Upper lobe of left lung (tissue), 6 donors: ENCODE measurements around the gene BRD7. TPM values are rescaled to one million over a fixed set of nuclear protein-coding genes. Genes with fewer than 3 reads are reported as not detected.

Source experiments
- ATAC-seq, 2 donors: fragments of 200-7000 bp; cut with Tn5 transposase; one replicate each; pipeline ENCODE4 v1.9.1; 2022; ENCODE audit warnings: mild to moderate bottlenecking in 2 of 2, moderate library complexity in 2 of 2; ENCODE audit not compliant: low FRiP score in 2 of 2
- DNase-seq, 2 donors: peaks; one replicate each; pipeline ENCODE4 v3.0.0-alpha.2; 2019 to 2020
- H3K27ac ChIP-seq, 4 donors: fragments of 200-600 bp; sonication (generic); one replicate each; pipeline ENCODE4 v1.5.1; 2016 to 2019
- H3K27me3 ChIP-seq, 4 donors: fragments of 200-600 bp; sonication (generic); one replicate each; pipeline ENCODE4 v1.5.1; 2017 to 2019
- H3K36me3 ChIP-seq, 4 donors: fragments of 200-600 bp; sonication (generic); one replicate each; pipeline ENCODE4 v1.5.1; 2016 to 2019
- H3K4me1 ChIP-seq, 4 donors: fragments of 200-600 bp; sonication (generic); one replicate each; pipeline ENCODE4 v1.5.1; 2018 to 2019
- H3K4me3 ChIP-seq, 4 donors: fragments of 200-600 bp; sonication (generic); one replicate each; pipeline ENCODE4 v1.5.1; 2017 to 2019; ENCODE audit warnings: mild to moderate bottlenecking in 2 of 4, moderate library complexity in 1 of 4
- H3K9me3 ChIP-seq, 4 donors: fragments of 200-600 bp; sonication (generic); one replicate each; pipeline ENCODE4 v1.5.1; 2018 to 2019
- EP300 ChIP-seq, 4 donors: sonication (generic); formaldehyde crosslinking; IDR thresholded peaks; one replicate each; pipeline ENCODE4 v1.5.1; 2017; ENCODE audit warnings: antibody characterized with exemption in 4 of 4, control low read depth in 2 of 4
- POLR2A ChIP-seq, 4 donors: fragments of 450-650 bp; IDR thresholded peaks; one replicate each; pipeline ENCODE4 v1.5.1; 2016 to 2017; ENCODE audit warnings: antibody characterized with exemption in 4 of 4, mild to moderate bottlenecking in 2 of 4
- POLR2AphosphoS5 ChIP-seq, 2 donors: sonication (generic); formaldehyde crosslinking; IDR thresholded peaks; one replicate each; pipeline ENCODE4 v1.5.1; 2017; ENCODE audit warnings: antibody characterized with exemption in 2 of 2
- WGBS, 2 donors: methylation state at CpG; one replicate each; pipeline ENCODE4 v1.1.5; 2017 to 2018; 5-methylcytosine and 5-hydroxymethylcytosine counted together
- total RNA-seq, 6 donors: library from RNA; depleted of rRNA in 4 of 6; stranded (reverse); fragments of >200 nt in 4 of 6; gene quantifications; one replicate each; pipeline versions ENCODE4 v1.1.0 to v1.2.1, GENCODE V29; 2016 to 2021
- TF ChIP-seq, protein P1 (sequence below), 6 experiments: fragments of 450-650 bp in 4 of 6; fragments of 200-600 bp in 2 of 6; sonication (generic) in 2 of 6; IDR thresholded peaks; one replicate each; pipeline ENCODE4 v1.5.1; 2016 to 2019; ENCODE audit warnings: antibody characterized with exemption in 6 of 6
- donor health status: DM: no; HTN: no; CAD: no; lungs with moderate emphysema.
- donor health status: DM: no; HTN: yes; CAD: no; lungs with severe emphysema.

Gene BRD7
- total RNA-seq, 6 donors from 2014 or later = 41.5 to 68.2 (median 53.4) TPM

DNA sequence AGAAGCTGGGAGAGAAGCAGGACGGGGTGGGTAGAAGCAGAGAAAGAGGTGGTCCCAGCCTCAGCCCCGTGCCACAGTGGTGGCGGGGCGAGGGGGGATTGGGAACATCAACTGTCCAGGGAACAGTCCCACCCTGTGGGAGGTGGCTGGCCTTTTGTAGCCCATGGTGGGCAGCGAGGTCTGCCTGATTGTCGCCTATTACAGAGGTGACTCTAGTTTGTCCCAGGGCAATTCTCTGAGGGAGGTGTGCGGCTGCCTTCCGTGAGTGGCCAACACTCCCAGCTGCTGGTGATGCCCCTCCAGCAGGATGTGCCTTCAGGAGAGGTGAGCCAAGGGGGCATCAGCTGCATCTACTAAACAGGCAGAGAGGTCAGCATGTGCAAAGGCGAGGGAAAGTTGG lies 5.0 kb upstream of the BRD7 start:
- DNase-seq (no peak), ATAC-seq (no peak)
- Histone ChIP-seq H3K27me3 (no peaks in the 10 kb centered on the region), H3K9me3 (no peaks in the 10 kb centered on the region), H3K36me3 (no peaks in the 10 kb centered on the region), H3K4me3 (no peak overlapping the region), H3K4me1 (no peaks in the 10 kb centered on the region), H3K27ac (no peak overlapping the region)
- TF ChIP-seq EP300 (IDR thresholded peaks at IDR 0.05) (no peak), POLR2AphosphoS5 (IDR thresholded peaks at IDR 0.05) (no peak), POLR2A (IDR thresholded peaks at IDR 0.05) (no peak)
- TF ChIP-seq, protein P1, sequence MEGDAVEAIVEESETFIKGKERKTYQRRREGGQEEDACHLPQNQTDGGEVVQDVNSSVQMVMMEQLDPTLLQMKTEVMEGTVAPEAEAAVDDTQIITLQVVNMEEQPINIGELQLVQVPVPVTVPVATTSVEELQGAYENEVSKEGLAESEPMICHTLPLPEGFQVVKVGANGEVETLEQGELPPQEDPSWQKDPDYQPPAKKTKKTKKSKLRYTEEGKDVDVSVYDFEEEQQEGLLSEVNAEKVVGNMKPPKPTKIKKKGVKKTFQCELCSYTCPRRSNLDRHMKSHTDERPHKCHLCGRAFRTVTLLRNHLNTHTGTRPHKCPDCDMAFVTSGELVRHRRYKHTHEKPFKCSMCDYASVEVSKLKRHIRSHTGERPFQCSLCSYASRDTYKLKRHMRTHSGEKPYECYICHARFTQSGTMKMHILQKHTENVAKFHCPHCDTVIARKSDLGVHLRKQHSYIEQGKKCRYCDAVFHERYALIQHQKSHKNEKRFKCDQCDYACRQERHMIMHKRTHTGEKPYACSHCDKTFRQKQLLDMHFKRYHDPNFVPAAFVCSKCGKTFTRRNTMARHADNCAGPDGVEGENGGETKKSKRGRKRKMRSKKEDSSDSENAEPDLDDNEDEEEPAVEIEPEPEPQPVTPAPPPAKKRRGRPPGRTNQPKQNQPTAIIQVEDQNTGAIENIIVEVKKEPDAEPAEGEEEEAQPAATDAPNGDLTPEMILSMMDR (IDR thresholded peaks at IDR 0.05) = no peak
- WGBS, 2 donors = 87 to 92% methylated on average over 6 to 9 of the region's 9 CpGs

DNA sequence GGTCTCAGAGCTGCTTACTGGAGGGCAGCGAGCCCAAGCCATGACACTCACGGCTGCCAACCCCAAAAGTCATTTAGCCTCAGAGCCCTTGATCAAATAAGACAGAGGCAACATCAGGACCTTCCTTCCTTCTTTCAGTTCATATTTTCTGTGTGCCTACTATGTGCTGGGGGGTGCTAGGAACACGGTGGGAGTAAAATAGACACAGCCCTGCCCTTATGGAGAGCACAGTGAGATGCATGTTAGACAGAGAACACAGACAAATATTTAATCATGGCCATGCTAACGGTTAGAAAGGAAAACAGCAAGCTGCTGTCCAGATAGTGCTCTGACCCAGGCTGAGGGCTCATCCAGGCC lies 4.5 kb upstream of the BRD7 start:
- DNase-seq = no peak
- Histone ChIP-seq H3K4me3 (no peak overlapping the region), H3K36me3 (no peaks in the 10 kb centered on the region), H3K27ac (no peak overlapping the region), H3K9me3 (no peaks in the 10 kb centered on the region), H3K4me1 (peaks cover 0 to under 1% (median 0%) of the 10 kb centered on the region in 4 donors), H3K27me3 (no peaks in the 10 kb centered on the region)
- TF ChIP-seq POLR2AphosphoS5 (IDR thresholded peaks at IDR 0.05) = no peak
- TF ChIP-seq POLR2A (IDR thresholded peaks at IDR 0.05) = no peak
- TF ChIP-seq EP300 (IDR thresholded peaks at IDR 0.05) = no peak
- TF ChIP-seq, protein P1 (IDR thresholded peaks at IDR 0.05) = no peak
- 73 to 76% methylated on average over 4 of the region's 4 CpGs for WGBS, 2 donors
- ATAC-seq = no peak

DNA sequence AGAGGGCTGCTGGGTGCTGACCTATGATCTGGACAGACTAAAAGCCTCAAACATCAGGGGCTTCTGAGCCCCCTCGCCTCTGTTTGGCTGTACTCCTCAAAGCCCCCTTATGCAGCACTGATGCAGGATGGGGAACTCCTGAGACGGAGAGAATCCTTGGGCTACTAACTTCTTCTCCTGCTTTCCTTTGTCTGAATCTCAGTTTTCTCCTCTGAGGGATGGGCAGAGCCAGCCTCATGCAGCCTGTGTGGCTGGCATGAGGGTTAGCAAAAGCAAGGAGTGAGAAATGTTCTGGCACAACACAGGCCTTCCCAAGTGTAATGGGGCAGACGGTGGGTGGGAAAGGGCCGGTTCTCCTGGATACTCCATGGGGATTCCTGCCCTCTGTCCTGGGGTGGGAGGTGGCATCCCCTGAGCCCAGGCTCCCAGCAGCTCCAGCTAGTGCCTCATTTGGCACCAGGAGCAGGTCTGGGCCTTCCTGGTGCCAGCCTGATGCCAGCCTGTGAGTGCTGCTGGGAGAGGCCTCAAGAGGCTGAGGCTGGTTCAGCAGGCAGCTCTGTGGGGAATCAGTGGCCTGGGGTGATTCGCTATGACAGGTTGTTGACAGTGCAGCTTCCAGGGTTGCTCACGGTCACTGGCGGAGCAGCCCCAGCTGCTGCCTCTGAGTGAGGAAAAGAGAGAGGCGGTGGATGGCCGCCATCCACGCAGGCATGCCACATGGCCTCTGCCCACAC lies 4.0 kb upstream of the BRD7 start:
- 76 to 84% methylated on average over 5 to 10 of the region's 10 CpGs for WGBS, 2 donors
- DNase-seq (peak in 1 of 2 donors; percentile 56), ATAC-seq (no peak)

DNA sequence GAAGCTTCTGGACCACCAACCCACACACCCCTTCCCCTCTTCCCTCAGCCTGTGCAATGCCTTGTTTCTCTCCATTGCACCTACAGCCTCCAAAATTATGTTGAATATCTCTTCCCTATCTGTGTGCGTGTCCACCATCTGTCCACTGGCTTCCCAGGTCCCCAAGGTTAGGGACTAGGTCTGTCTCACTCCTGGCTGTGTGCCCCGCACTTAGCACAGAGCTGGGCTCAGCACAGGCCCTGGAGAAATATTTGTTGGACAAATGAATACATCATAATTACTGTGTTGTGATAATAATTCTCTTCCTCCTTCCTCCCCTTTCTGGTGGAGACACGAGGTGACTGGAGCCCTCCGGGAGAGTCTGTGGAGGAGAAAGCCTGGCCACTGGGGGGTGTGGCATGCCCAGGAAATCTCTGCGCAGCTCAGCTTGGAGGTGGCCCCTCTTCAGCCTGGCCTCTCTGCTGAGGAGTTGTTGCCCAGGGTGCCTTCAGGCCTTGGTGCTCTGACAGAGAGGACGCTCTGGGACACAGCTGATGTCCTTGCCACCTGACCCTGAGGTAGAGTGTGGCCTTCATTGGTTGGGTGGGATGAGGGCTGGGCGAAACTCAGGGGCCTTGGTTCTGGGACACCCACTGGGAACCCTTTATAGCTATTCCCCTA lies 3.3 kb upstream of the BRD7 start:
- no peak overlapping the region for H3K4me3 ChIP-seq
- peaks cover 7 to 13% (median 9%) of the 10 kb centered on the region in 4 donors for H3K4me1 ChIP-seq
- DNase-seq (no peak), ATAC-seq (no peak)
- WGBS, 2 donors = 51 to 56% methylated on average over 6 to 7 of the region's 7 CpGs
- no peaks in the 10 kb centered on the region for H3K36me3 ChIP-seq
- H3K27ac ChIP-seq = peak overlapping the region in 1 of 4 donors; percentile 17
- no peaks in the 10 kb centered on the region for H3K27me3 ChIP-seq
- H3K9me3 ChIP-seq = no peaks in the 10 kb centered on the region
- TF ChIP-seq POLR2AphosphoS5 (IDR thresholded peaks at IDR 0.05) (no peak), POLR2A (IDR thresholded peaks at IDR 0.05) (no peak), EP300 (IDR thresholded peaks at IDR 0.05) (no peak)
- TF ChIP-seq, protein P1 (IDR thresholded peaks at IDR 0.05) = no peak

More for the DNA sequence above, 4.0 kb upstream of the BRD7 start:
- Histone ChIP-seq H3K4me1 (peaks cover 0 to 6% (median 2%) of the 10 kb centered on the region in 4 donors), H3K27ac (peak overlapping the region in 1 of 4 donors; percentile 17), H3K27me3 (no peaks in the 10 kb centered on the region), H3K9me3 (no peaks in the 10 kb centered on the region), H3K4me3 (no peak overlapping the region), H3K36me3 (no peaks in the 10 kb centered on the region)
- TF ChIP-seq POLR2AphosphoS5 (IDR thresholded peaks at IDR 0.05) (no peak), EP300 (IDR thresholded peaks at IDR 0.05) (no peak), POLR2A (IDR thresholded peaks at IDR 0.05) (no peak)
- TF ChIP-seq, protein P1 (IDR thresholded peaks at IDR 0.05) = no peak
